HUES64 (cell line): ENCODE results near the gene ITGA2B.
"Not testable (repeated sequence)": the region's sequence is repeated elsewhere in the genome, so short reads cannot be mapped to it uniquely, and the experiment has no call there.

ENCODE experiments used
- H3K27ac ChIP-seq: 2 replicates; pipeline ENCODE4 v1.7.0; 2013; ENCODE audit warnings: low read depth, low read length, inconsistent platforms
- H3K27me3 ChIP-seq: 2 replicates; pipeline ENCODE4 v1.6.1; 2013; ENCODE audit warnings: mild to moderate bottlenecking, low read length; ENCODE audit not compliant: insufficient read depth
- H3K36me3 ChIP-seq: 2 replicates; pipeline ENCODE4 v1.6.1; 2013; ENCODE audit warnings: mild to moderate bottlenecking, low read length; ENCODE audit not compliant: insufficient read depth
- H3K4me1 ChIP-seq: 2 replicates; pipeline ENCODE4 v1.6.1; 2013; ENCODE audit warnings: mild to moderate bottlenecking, low read length, moderate library complexity; ENCODE audit not compliant: insufficient read depth
- H3K4me3 ChIP-seq: 2 replicates; pipeline ENCODE4 v1.5.1; 2013; ENCODE audit warnings: mild to moderate bottlenecking, low read length, moderate library complexity
- H3K9ac ChIP-seq: 2 replicates; pipeline ENCODE4 v1.6.1; 2013; ENCODE audit warnings: mild to moderate bottlenecking, low read depth, low read length
- H3K9me3 ChIP-seq: 2 replicates; pipeline ENCODE4 v1.6.1; 2013; ENCODE audit warnings: low read depth, low read length; ENCODE audit not compliant: insufficient read depth
- WGBS: fragments of 150-250, 120-280 bp; methylation state at CpG from one replicate; pipeline ENCODE4 v1.1.7; 2013; ENCODE audit warnings: missing lambda C conversion rate; 5-methylcytosine and 5-hydroxymethylcytosine counted together

The ITGA2B gene

DNA sequence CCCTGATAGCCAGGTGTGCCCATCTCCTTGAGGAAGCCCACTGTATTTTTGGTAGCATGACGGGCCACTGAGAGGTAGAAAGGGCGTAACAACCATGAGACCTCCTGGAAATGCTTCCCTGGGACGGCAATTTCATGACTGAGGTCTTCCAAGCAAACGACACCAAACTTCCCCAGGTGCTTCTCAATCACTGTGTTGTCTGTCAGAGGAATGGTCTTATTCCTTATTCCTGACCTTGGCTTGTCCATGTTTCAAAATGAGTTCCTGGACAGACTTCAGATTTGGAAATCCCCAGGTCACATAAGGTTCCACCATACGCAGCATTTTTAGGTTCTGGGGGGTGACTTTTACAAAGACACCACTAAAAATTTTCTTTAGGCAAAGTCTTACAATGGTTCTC lies 24.4 kb downstream of the ITGA2B start:
- H3K4me1 ChIP-seq: peaks cover 24% of the 10 kb centered on the region
- peaks cover 16% of the 10 kb centered on the region for H3K27me3 ChIP-seq
- not testable (repeated sequence) for H3K27ac ChIP-seq, H3K9me3 ChIP-seq, H3K36me3 ChIP-seq, H3K4me3 ChIP-seq, H3K9ac ChIP-seq
- WGBS: 90% methylated on average over 5 of the region's 5 CpGs

DNA sequence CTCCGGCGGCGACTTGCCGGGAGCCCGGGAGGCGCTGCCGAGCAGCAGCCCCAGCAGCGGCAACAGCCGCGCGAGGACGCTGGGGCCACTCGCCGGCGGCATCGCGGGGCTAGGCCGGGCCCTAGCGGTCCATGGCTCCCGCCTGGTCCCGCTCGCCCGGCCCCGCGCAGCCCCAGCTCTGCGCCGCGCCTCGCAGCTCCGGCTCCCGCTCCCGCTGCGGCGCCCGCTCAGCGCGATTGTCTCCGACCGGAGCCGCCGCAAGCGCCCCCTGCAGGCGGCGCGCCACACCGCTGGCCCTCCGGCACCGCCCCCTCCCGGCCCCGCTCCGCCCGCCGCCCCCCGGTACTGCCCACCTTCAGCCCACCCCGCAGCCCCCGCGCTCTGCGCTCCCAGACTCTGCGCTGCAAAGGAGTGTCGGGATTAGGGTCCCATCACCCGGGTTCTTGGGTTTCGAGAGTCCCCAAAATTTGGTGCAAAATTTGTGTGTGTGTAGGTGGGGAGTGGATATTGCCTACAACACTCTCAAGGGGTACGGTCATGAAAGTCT lies 25.8 kb downstream of the ITGA2B start, which contains the start of gene FAM171A2:
FAM171A2 (minus strand) TSS at position 241 of the 547 bp plus-strand sequence; CDS start at position 102, 139 bp downstream.
- H3K4me3 ChIP-seq: peak within 1 kb of the TSS; percentile 88
- peaks cover 24% of the 10 kb centered on the region for H3K4me1 ChIP-seq
- no peaks in the 10 kb centered on the region for H3K9me3 ChIP-seq
- H3K27me3 ChIP-seq: peaks cover 16% of the 10 kb centered on the region
- 1% methylated on average over 63 of the region's 63 CpGs for WGBS
- H3K9ac ChIP-seq: peak within 1 kb of the TSS; percentile 89
- H3K27ac ChIP-seq: peak within 1 kb of the TSS; percentile 58; the same call in 1 of the 2 replicates
- peaks cover 4% of the 10 kb centered on the region; the same call in 1 of the 2 replicates for H3K36me3 ChIP-seq

DNA sequence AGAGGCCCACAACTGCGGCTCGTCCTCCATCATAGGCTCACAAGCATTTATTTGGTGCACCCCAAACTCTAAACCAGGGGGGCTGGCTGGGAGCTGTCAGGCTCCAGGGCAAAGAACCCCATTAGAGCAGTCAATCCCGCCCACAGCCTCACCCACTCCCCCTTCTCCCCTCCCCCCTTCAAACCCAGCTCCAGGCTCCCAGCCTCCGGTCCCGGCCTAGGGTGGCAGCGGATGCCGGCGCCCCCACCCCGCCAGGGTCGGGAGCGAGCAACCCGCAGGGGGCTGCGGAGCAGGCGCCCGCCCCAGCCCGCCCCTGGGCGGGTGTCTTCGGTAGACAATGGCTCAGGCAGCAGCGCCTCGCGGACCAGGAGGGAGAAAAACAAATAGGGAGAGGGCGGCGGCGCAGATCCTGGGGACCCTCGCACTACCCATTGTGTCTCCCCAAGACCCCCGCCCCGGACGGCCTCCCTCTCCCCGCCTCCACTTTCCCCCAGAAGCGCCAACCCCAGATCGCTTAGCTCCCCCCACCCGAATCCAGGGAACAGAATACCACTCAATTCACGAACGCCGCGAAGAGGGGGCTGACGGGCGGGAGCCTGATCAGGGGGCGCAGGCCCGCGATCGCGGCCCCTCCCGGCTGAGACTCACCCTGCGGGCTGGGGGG lies 26.4 kb downstream of the ITGA2B start:
- Histone ChIP-seq H3K4me1 (peaks cover 24% of the 10 kb centered on the region), H3K9me3 (no peaks in the 10 kb centered on the region), H3K9ac (peak overlapping the region; percentile 89), H3K27me3 (peaks cover 16% of the 10 kb centered on the region), H3K4me3 (peak overlapping the region; percentile 88), H3K36me3 (peaks cover 4% of the 10 kb centered on the region; the same call in 1 of the 2 replicates), H3K27ac (peak overlapping the region; percentile 58; the same call in 1 of the 2 replicates)
- 1% methylated on average over 45 of the region's 45 CpGs for WGBS

DNA sequence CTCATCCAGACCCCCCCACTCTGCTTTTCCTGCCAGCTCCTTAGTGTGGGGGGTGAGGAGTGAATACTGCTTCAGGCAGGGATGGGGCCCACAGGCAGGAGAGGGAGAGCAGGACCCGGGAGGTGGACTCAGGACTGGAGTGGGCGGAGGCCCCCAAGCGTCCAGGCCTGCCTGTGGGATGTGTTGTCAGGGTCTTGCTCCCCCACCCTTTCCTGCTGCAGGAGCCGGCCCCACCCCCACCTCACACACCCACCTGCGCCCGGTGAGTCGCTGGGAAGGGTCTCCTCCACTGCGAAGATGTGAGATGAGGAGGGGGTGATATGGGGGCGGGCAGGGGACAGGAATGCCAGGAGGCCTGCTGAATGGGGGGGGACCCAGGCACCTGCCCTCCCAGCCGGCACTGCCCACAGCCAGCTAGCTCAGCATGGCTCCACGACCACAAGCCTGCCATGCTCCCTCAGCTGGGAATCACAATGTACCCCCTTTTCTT lies 26.9 kb downstream of the ITGA2B start:
- Histone ChIP-seq H3K9me3 (no peaks in the 10 kb centered on the region), H3K36me3 (peaks cover 4% of the 10 kb centered on the region; the same call in 1 of the 2 replicates), H3K27me3 (peaks cover 16% of the 10 kb centered on the region), H3K27ac (no peak overlapping the region), H3K9ac (no peak overlapping the region), H3K4me1 (peaks cover 24% of the 10 kb centered on the region), H3K4me3 (peak overlapping the region; percentile 88)
- 6% methylated on average over 6 of the region's 11 CpGs for WGBS

DNA sequence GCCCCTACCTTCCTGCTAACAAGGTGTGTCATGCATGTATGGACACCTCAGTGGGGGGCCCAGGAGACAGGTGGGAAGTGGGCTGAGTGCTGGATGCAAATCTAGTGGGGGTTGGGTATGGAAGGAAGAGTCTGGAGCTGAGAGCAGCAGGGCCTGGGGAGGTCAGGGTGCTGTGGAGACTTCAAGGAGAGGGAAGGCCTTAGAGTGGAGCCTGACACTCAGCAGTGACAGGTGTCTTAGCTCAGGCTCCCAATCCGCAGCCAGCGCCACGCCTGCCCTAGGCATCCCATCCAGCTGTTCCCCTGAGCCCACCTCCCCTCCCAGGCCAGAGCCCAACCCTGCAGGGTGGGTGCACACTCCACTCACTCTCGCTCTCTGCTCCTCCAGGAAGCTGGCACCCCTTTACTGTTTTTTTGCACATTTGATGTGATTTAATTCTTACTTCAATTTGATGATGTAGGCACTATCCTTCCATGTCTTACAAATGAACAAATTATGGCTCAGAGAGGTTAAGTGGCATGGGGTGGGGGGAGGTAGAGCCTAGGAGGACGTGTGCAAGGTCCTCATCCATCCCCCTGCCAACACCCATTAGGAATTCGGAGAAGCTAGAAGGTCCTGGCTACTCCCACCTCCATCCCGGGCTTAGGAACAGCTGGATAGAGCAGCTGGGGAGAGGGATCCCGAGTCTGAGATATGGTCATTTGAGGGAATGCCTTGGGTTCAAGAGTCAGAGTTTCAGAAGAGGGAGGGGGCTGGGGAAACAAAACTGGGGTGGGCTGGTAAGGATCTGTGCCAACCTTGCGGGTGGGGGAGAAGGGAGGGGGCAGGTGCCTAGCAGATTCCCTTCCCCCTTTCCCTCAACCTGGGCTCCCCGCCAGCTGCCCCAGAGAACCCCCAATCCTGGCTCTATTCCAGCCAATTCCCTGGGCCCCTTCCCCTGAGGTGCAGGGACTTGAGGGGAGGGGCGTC lies 27.9 kb downstream of the ITGA2B start:
- Histone ChIP-seq H3K9me3 (no peaks in the 10 kb centered on the region), H3K9ac (no peak overlapping the region), H3K4me1 (peaks cover 24% of the 10 kb centered on the region), H3K4me3 (peak overlapping the region; percentile 88; the same call in 1 of the 2 replicates), H3K27me3 (peaks cover 16% of the 10 kb centered on the region), H3K36me3 (peaks cover 4% of the 10 kb centered on the region; the same call in 1 of the 2 replicates), H3K27ac (no peak overlapping the region)
- WGBS: 65% methylated on average over 9 of the region's 11 CpGs

DNA sequence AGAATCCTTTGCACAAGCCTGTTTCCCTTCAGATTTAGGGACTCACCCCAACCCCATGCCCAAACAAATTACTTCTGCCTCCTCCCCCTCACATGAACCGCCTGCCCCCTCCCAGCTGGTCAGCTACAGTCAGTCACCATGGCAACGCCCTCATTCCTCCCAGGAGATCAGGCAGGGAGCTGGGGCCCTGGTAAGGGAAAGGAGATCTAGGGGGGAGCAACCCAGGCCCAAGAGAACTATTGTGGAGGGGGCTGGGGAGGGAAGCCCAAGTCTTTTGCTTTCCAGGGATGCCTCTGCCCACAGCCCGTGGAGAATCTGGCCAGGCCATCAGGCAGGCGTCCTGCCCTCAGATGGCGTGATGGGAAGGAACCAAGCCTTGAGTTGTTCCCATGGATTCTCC lies 28.6 kb downstream of the ITGA2B start:
- H3K9me3 ChIP-seq: no peaks in the 10 kb centered on the region
- H3K36me3 ChIP-seq: peaks cover 6% of the 10 kb centered on the region; the same call in 1 of the 2 replicates
- H3K9ac ChIP-seq: no peak overlapping the region
- H3K4me1 ChIP-seq: peaks cover 24% of the 10 kb centered on the region
- no peak overlapping the region for H3K27ac ChIP-seq
- H3K27me3 ChIP-seq: peaks cover 13% of the 10 kb centered on the region
- WGBS: 61% methylated on average over 5 of the region's 5 CpGs
- H3K4me3 ChIP-seq: peak overlapping the region; percentile 1; the same call in 1 of the 2 replicates

DNA sequence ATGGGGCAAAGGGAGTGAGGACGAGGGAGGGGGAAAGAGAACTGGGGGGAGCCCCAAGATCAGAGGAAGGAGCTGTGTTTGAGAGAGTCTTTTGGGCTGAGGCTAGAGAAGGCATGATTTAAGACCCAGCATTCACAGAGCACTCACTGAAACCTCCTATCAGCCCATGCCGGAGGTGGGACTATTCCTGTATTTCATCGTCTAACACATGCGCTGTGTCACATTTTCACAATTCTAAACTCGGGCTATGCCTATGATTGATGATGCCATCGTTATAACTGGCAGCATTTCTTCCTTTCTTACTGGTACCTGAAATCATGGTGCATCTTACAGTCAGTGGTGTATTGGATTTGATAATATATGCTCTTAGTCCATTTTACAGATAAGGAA lies 29.3 kb downstream of the ITGA2B start:
- WGBS: 94% methylated on average over 6 of the region's 6 CpGs

DNA sequence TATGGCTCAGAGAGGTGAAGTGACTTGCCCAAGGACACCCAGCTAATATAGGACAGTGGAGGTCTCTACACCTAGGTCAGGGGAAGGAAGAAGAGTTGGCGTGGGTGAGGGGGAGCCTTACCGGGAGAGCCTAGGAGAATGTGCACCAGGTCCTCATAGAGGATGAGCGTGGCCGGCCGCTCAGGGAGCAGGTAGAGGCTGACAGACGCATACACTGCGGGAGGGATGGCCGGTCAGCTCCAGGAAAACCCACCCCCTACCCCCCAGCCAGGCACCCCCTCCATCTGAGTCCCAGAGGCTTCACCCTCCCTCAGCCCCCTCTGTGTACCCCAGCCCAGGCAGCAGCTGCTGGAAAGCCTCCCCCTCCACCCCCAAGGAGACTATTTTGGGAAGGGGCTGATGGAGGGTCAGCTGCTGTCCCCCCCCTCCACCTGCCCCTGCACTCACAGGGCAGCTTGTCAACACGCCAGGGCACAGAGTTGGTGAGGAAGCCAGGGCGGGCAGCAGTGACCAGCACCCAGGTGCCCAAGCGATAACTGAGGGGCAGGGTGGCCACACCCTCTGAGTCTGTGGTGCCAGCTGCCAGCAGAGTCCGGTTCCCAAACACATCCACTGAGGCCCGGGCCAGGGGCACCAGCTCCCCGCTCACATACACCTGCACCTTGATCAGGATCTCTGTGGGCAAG lies 29.8 kb downstream of the ITGA2B start:
- no peaks in the 10 kb centered on the region for H3K9me3 ChIP-seq
- H3K4me3 ChIP-seq: no peak overlapping the region
- H3K9ac ChIP-seq: no peak overlapping the region
- H3K36me3 ChIP-seq: peaks cover 6% of the 10 kb centered on the region; the same call in 1 of the 2 replicates
- peaks cover 24% of the 10 kb centered on the region for H3K4me1 ChIP-seq
- WGBS: 96% methylated on average over 14 of the region's 14 CpGs
- H3K27me3 ChIP-seq: peaks cover 5% of the 10 kb centered on the region
- no peak overlapping the region for H3K27ac ChIP-seq

More for the DNA sequence above, 29.3 kb downstream of the ITGA2B start:
- Histone ChIP-seq H3K4me1 (peaks cover 24% of the 10 kb centered on the region), H3K27me3 (peaks cover 9% of the 10 kb centered on the region), H3K4me3 (no peak overlapping the region), H3K9ac (no peak overlapping the region), H3K27ac (no peak overlapping the region), H3K36me3 (peaks cover 6% of the 10 kb centered on the region; the same call in 1 of the 2 replicates), H3K9me3 (no peaks in the 10 kb centered on the region)

DNA sequence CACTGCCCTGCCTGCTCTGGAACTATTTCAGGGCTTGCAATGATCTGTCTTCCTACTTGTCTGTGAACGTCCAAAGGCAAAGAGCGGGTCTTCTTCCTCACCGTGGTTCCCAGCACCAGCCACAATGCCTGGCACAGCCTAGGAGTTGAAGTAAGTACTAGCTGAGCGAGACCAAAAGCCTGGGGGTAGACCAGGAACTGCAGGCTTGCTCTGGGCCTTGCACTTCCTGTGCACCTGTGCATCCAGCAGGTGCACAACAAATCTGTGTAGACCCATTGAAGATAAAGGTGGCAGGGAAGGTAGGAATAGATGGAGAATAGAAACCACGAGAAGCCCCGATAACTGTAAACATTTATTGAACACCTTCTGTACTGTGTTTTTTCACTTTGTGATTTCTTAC lies 30.4 kb downstream of the ITGA2B start:
- Histone ChIP-seq H3K27ac (no peak overlapping the region), H3K27me3 (peaks cover 1% of the 10 kb centered on the region; the same call in 1 of the 2 replicates), H3K9ac (no peak overlapping the region), H3K4me1 (peaks cover 24% of the 10 kb centered on the region), H3K36me3 (peaks cover 6% of the 10 kb centered on the region; the same call in 1 of the 2 replicates), H3K4me3 (no peak overlapping the region), H3K9me3 (no peaks in the 10 kb centered on the region)
- 92% methylated on average over 6 of the region's 6 CpGs for WGBS

DNA sequence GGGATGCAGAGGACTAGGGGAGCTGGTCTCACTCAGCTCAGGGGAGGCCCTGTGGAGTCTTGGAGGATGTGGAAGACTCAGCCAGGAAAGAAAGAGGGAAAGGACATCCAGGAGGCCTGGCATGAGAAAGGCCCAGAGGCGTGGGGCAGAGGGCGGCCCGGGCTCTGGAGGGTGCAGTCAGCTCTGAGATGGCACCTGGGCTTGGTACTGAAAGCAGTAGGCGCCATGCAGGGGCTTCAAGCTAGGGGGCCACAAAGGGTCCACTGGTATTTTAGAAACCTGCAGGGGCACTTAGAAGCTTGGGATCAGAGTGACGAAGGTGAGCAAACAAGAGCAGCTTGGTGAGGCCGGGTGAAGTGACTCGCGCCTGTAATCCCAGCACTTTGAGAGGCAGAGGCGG lies 31.4 kb downstream of the ITGA2B start:
- H3K9me3 ChIP-seq: no peaks in the 10 kb centered on the region
- no peak overlapping the region for H3K4me3 ChIP-seq
- no peak overlapping the region for H3K27ac ChIP-seq
- peaks cover 6% of the 10 kb centered on the region; the same call in 1 of the 2 replicates for H3K36me3 ChIP-seq
- H3K27me3 ChIP-seq: no peaks in the 10 kb centered on the region
- WGBS: 93% methylated on average over 9 of the region's 9 CpGs
- H3K9ac ChIP-seq: no peak overlapping the region
- peaks cover 24% of the 10 kb centered on the region for H3K4me1 ChIP-seq
